Neural progenitor cell (in vitro differentiated cells): ENCODE measurements around the gene ZNF385D. TPM values are rescaled to one million over a fixed set of nuclear protein-coding genes. Genes with fewer than 3 reads are reported as not detected.
"Not testable (repeated sequence)": the region's sequence is repeated elsewhere in the genome, so short reads cannot be mapped to it uniquely, and the experiment has no call there.

Source experiments
- DNase-seq: peaks from one replicate; pipeline ENCODE4 v3.0.0-alpha.2; 2016; ENCODE audit warnings: low spot score
- H2AFZ ChIP-seq: fragments of 200-600 bp; sonication (generic); replicated peaks from 2 replicates; pipeline ENCODE4 v1.6.1; 2016; ENCODE audit warnings: antibody characterized with exemption
- H3F3A ChIP-seq: fragments of 200-600 bp; sonication (generic); 2 replicates; pipeline ENCODE4 v1.6.1; 2016; ENCODE audit warnings: antibody characterized with exemption, low read depth
- H3K27ac ChIP-seq: fragments of 200-600 bp; sonication (generic); 2 replicates; pipeline ENCODE4 v1.5.1; 2016; ENCODE audit warnings: mild to moderate bottlenecking
- H3K27me3 ChIP-seq: fragments of 200-600 bp; sonication (generic); 2 replicates; pipeline ENCODE4 v1.6.1; 2016; ENCODE audit warnings: mild to moderate bottlenecking, moderate library complexity
- H3K36me3 ChIP-seq: fragments of 200-600 bp; sonication (generic); 2 replicates; pipeline ENCODE4 v1.5.1; 2016
- H3K4me1 ChIP-seq: fragments of 200-600 bp; sonication (generic); 2 replicates; pipeline ENCODE4 v1.6.1; 2016; ENCODE audit warnings: mixed run types
- H3K4me2 ChIP-seq: fragments of 200-600 bp; sonication (generic); 2 replicates; pipeline ENCODE4 v1.6.1; 2016
- H3K4me3 ChIP-seq: fragments of 200-600 bp; sonication (generic); 2 replicates; pipeline ENCODE4 v1.5.1; 2016
- H3K79me2 ChIP-seq: fragments of 200-600 bp; sonication (generic); 2 replicates; pipeline ENCODE4 v1.6.1; 2016; ENCODE audit warnings: low read depth
- H3K9ac ChIP-seq: fragments of 200-600 bp; sonication (generic); 2 replicates; pipeline ENCODE4 v1.6.1; 2016
- H3K9me3 ChIP-seq: fragments of 200-600 bp; sonication (generic); 2 replicates; pipeline ENCODE4 v1.5.1; 2016; ENCODE audit warnings: low read depth
- H4K20me1 ChIP-seq: fragments of 200-600 bp; sonication (generic); 2 replicates; pipeline ENCODE4 v1.6.1; 2016; ENCODE audit warnings: low read depth
- H3K27ac Mint-ChIP-seq: 3 replicates; pipeline ENCODE4 v1.8.0; 2021; ENCODE audit warnings: mixed read lengths
- H3K27me3 Mint-ChIP-seq: 2 replicates; pipeline ENCODE4 v1.8.0; 2022; ENCODE audit warnings: low read depth, mild to moderate bottlenecking, inconsistent platforms, moderate library complexity, mixed read lengths; ENCODE audit not compliant: insufficient read depth
- H3K36me3 Mint-ChIP-seq: 3 replicates; pipeline ENCODE4 v1.8.0; 2021; ENCODE audit warnings: mixed read lengths
- H3K4me1 Mint-ChIP-seq: 3 replicates; pipeline ENCODE4 v1.8.0; 2021; ENCODE audit warnings: mixed read lengths
- H3K4me3 Mint-ChIP-seq: 3 replicates; pipeline ENCODE4 v1.8.0; 2021; ENCODE audit warnings: mild to moderate bottlenecking, moderate library complexity, mixed read lengths
- H3K9me3 Mint-ChIP-seq: 3 replicates; pipeline ENCODE4 v1.8.0; 2020; ENCODE audit warnings: mixed read lengths
- CTCF ChIP-seq: fragments of 200-600 bp; sonication (generic); IDR thresholded peaks from 2 replicates; pipeline ENCODE4 v1.5.1; 2017; ENCODE audit warnings: antibody characterized with exemption, mild to moderate bottlenecking
- EZH2 ChIP-seq: fragments of 200-600 bp; sonication (generic); IDR thresholded peaks from 2 replicates; pipeline ENCODE4 v1.6.1; 2017; ENCODE audit warnings: antibody characterized with exemption, mild to moderate bottlenecking, moderate library complexity
- EZH2phosphoT487 ChIP-seq: fragments of 200-600 bp; sonication (generic); IDR thresholded peaks from 2 replicates; pipeline ENCODE4 v1.6.1; 2017; ENCODE audit warnings: antibody characterized with exemption
- total RNA-seq: library from RNA; depleted of rRNA; stranded (reverse); fragments of >200 nt; gene quantifications from 2 replicates; pipeline ENCODE4 v1.2.3, GENCODE V29; 2015; ENCODE audit warnings: low replicate concordance

Gene ZNF385D
- total RNA-seq, 1 donor from 2014 or later: 4.4 TPM

- H3F3A ChIP-seq: no peaks in the 10 kb centered on the region
- H3K79me2 ChIP-seq: no peaks in the 10 kb centered on the region
- H3K4me1 ChIP-seq: no peaks in the 10 kb centered on the region
- Mint-ChIP-seq H3K27ac (no peak overlapping the region), H3K4me3 (no peak overlapping the region), H3K9me3 (no peaks in the 10 kb centered on the region), H3K27me3 (no peaks in the 10 kb centered on the region), H3K4me1 (no peaks in the 10 kb centered on the region), H3K36me3 (no peaks in the 10 kb centered on the region)
- H3K4me2 ChIP-seq: no peak overlapping the region
- H3K4me3 ChIP-seq: no peak overlapping the region
- no peak overlapping the region for H3K9ac ChIP-seq
- no peaks in the 10 kb centered on the region for H4K20me1 ChIP-seq
- no peaks in the 10 kb centered on the region for H3K9me3 ChIP-seq
- H3K27ac ChIP-seq: no peak overlapping the region
- H3K27me3 ChIP-seq: no peaks in the 10 kb centered on the region
- H3K36me3 ChIP-seq: no peaks in the 10 kb centered on the region
- TF ChIP-seq EZH2phosphoT487 (no peak), CTCF (no peak), EZH2 (no peak)
- no peak for DNase-seq
- H2AFZ ChIP-seq: no peak overlapping the region
These were observed 263.5 kb downstream of the ZNF385D start for GRCh38 chr3:21487520-21487919.

GRCh38 chr3:21486024-21486935, 264.7 kb downstream of the ZNF385D start:
- not testable (repeated sequence) for H3K4me3 ChIP-seq, H3K4me1 ChIP-seq, H3K27me3 ChIP-seq, H3K79me2 ChIP-seq, H2AFZ ChIP-seq, H3K27me3 Mint-ChIP-seq, H3K9me3 Mint-ChIP-seq, H3K4me1 Mint-ChIP-seq, H3K4me2 ChIP-seq, H3K9ac ChIP-seq, H3K4me3 Mint-ChIP-seq, H3K36me3 ChIP-seq, H3K9me3 ChIP-seq, H3K27ac Mint-ChIP-seq, H3K27ac ChIP-seq, DNase-seq, H3K36me3 Mint-ChIP-seq, H3F3A ChIP-seq, H4K20me1 ChIP-seq

- Histone ChIP-seq H3K4me3 (no peak overlapping the region), H3F3A (no peaks in the 10 kb centered on the region), H2AFZ (no peak overlapping the region), H3K79me2 (no peaks in the 10 kb centered on the region), H4K20me1 (no peaks in the 10 kb centered on the region), H3K27ac (no peak overlapping the region), H3K9ac (no peak overlapping the region), H3K4me1 (no peaks in the 10 kb centered on the region), H3K27me3 (no peaks in the 10 kb centered on the region), H3K36me3 (no peaks in the 10 kb centered on the region), H3K4me2 (no peak overlapping the region), H3K9me3 (no peaks in the 10 kb centered on the region)
- Mint-ChIP-seq H3K9me3 (no peaks in the 10 kb centered on the region), H3K27me3 (no peaks in the 10 kb centered on the region), H3K4me3 (no peak overlapping the region), H3K27ac (no peak overlapping the region), H3K4me1 (no peaks in the 10 kb centered on the region), H3K36me3 (no peaks in the 10 kb centered on the region)
- no peak for DNase-seq
- no peak for TF ChIP-seq EZH2phosphoT487
- no peak for TF ChIP-seq EZH2
- TF ChIP-seq CTCF: no peak
These were observed 266.2 kb downstream of the ZNF385D start for GRCh38 chr3:21484828-21485144.

- Histone ChIP-seq H3K4me3 (no peak overlapping the region), H3K4me1 (no peaks in the 10 kb centered on the region), H3K79me2 (no peaks in the 10 kb centered on the region), H4K20me1 (no peaks in the 10 kb centered on the region), H2AFZ (no peak overlapping the region), H3K36me3 (no peaks in the 10 kb centered on the region), H3K27ac (no peak overlapping the region), H3K27me3 (no peaks in the 10 kb centered on the region), H3K4me2 (no peak overlapping the region), H3F3A (no peaks in the 10 kb centered on the region), H3K9ac (no peak overlapping the region), H3K9me3 (no peaks in the 10 kb centered on the region)
- Mint-ChIP-seq H3K9me3 (no peaks in the 10 kb centered on the region), H3K27ac (no peak overlapping the region), H3K27me3 (no peaks in the 10 kb centered on the region), H3K36me3 (no peaks in the 10 kb centered on the region), H3K4me3 (no peak overlapping the region), H3K4me1 (no peaks in the 10 kb centered on the region)
- DNase-seq: peak; percentile 79
- TF ChIP-seq CTCF (peak; percentile 71), EZH2 (no peak)
These were observed 266.8 kb downstream of the ZNF385D start for GRCh38 chr3:21484057-21484827.
